GM12872 (cell line): Measurements from ENCODE around the gene PRKD1.

ENCODE experiments used
- CTCF ChIP-seq: IDR thresholded peaks from 3 replicates; pipeline ENCODE4 v1.5.1; 2011; ENCODE audit warnings: low read depth, mild to moderate bottlenecking, low read length, moderate library complexity; ENCODE audit not compliant: insufficient read depth

PRKD1 gene

GRCh38 chr14:29829851-29830250 is 97.8 kb downstream of the PRKD1 start:
- TF ChIP-seq CTCF: no peak

GRCh38 chr14:29823816-29824215 is 103.8 kb downstream of the PRKD1 start:
- no peak for TF ChIP-seq CTCF

GRCh38 chr14:29822430-29822709 is 105.3 kb downstream of the PRKD1 start:
- no peak for TF ChIP-seq CTCF

- TF ChIP-seq CTCF: no peak
These were observed 105.8 kb downstream of the PRKD1 start for GRCh38 chr14:29821661-29822429.

GRCh38 chr14:29821242-29821641 is 106.4 kb downstream of the PRKD1 start:
- no peak for TF ChIP-seq CTCF

- TF ChIP-seq CTCF: no peak
These were observed 106.9 kb downstream of the PRKD1 start for GRCh38 chr14:29820785-29821184.

GRCh38 chr14:29817767-29818405 is 109.8 kb downstream of the PRKD1 start:
- no peak for TF ChIP-seq CTCF
